Thyroid gland (tissue), 4 donors: ENCODE data around the gene TRIM46.

Experiments used
- POLR2A ChIP-seq, 2 donors: fragments of 450-650 bp; IDR thresholded peaks; one replicate each; pipeline ENCODE4 v1.6.1; 2017; ENCODE audit warnings: antibody characterized with exemption in 2 of 2, mild to moderate bottlenecking in 2 of 2, moderate library complexity in 1 of 2
- TF ChIP-seq, protein P1 (sequence below), 6 experiments: fragments of 200-600 bp in 3 of 6; fragments of 450-650 bp in 3 of 6; sonication (generic) in 3 of 6; IDR thresholded peaks; one replicate each; pipeline ENCODE4 v1.5.1; 2016 to 2019; ENCODE audit warnings: antibody characterized with exemption in 6 of 6, mild to moderate bottlenecking in 2 of 6, inconsistent platforms in 1 of 6, moderate library complexity in 1 of 6

DNA sequence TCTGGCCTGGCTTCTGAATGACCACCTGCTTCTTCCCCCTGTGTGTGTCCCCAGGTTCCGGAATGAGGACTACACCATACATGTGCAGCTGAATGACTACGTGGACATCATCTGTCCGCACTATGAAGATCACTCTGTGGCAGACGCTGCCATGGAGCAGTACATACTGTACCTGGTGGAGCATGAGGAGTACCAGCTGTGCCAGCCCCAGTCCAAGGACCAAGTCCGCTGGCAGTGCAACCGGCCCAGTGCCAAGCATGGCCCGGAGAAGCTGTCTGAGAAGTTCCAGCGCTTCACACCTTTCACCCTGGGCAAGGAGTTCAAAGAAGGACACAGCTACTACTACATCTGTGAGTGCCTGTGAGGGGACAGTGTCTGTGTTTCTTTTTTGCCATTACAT is 42.4 kb upstream of the TRIM46 start:
- TF ChIP-seq, protein P1, sequence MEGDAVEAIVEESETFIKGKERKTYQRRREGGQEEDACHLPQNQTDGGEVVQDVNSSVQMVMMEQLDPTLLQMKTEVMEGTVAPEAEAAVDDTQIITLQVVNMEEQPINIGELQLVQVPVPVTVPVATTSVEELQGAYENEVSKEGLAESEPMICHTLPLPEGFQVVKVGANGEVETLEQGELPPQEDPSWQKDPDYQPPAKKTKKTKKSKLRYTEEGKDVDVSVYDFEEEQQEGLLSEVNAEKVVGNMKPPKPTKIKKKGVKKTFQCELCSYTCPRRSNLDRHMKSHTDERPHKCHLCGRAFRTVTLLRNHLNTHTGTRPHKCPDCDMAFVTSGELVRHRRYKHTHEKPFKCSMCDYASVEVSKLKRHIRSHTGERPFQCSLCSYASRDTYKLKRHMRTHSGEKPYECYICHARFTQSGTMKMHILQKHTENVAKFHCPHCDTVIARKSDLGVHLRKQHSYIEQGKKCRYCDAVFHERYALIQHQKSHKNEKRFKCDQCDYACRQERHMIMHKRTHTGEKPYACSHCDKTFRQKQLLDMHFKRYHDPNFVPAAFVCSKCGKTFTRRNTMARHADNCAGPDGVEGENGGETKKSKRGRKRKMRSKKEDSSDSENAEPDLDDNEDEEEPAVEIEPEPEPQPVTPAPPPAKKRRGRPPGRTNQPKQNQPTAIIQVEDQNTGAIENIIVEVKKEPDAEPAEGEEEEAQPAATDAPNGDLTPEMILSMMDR (IDR thresholded peaks at IDR 0.05), result no peak
- TF ChIP-seq POLR2A (IDR thresholded peaks at IDR 0.05), result peak in 1 of 2 donors; percentile 61
